GM19193 (cell line): Measurements from ENCODE around the gene SFXN5.

Experiments used
- POLR2A ChIP-seq: IDR thresholded peaks from 4 replicates; pipeline ENCODE4 v1.6.1; 2011; ENCODE audit not compliant: insufficient read depth, insufficient read length; ENCODE audit errors: extremely low read depth

The SFXN5 gene

DNA sequence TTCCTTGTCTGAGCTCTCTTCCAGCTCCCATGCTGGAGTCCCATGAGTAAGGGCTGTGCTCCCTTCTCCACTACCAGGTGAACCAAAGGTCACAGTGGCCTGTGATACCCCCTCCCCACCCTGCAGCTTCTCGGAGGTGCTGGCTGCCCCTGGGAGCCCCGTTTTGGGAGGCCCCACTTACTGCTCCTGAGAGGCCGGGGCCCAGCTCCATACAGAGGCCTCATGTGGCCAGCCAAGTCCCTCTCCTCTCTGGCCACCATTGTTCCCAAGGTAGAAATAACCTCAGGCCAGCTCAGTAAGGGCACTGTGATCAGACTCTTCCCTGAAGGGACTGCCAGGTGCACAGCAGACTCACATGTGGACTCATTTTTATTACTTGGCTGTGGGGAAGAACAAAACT lies 35.3 kb upstream of the SFXN5 start:
- no peak for TF ChIP-seq POLR2A

GRCh38 chr2:73105511-73105971 lies 34.0 kb upstream of the SFXN5 start:
- no peak for TF ChIP-seq POLR2A

GRCh38 chr2:73104933-73105332 lies 33.4 kb upstream of the SFXN5 start:
- TF ChIP-seq POLR2A, result no peak

- TF ChIP-seq POLR2A, result no peak
Measured at GRCh38 chr2:73103018-73103542, 31.6 kb upstream of the SFXN5 start.

DNA sequence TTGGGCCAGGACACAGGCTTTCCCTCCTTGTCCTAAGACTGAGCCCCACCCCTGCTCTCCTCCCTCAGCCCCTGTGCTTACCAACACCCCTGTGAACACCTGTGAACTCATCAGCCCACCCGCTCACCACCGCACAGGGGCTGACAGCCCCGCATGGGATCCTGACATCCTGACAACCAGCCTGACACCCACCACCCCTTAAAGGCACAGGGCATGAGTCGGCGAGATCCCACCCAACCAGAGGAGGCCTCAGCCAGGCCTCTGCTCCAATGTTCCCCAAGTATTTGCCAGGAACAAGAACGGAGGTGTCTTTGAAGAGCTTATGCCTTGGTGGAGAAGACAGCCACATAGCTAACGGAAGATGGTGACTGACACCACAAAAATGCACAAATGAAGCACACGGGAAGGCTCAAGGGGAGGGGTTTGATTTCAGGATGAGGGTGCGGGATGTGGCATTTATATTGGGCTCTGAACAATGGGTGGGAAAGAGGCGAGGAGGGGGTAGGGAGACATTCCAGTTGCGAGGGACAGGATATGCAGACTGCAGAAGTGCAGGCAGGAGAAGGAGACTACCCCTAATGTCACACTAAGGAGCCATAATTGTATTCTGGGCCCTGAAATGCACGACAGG lies 30.2 kb upstream of the SFXN5 start:
- TF ChIP-seq POLR2A, result no peak

DNA sequence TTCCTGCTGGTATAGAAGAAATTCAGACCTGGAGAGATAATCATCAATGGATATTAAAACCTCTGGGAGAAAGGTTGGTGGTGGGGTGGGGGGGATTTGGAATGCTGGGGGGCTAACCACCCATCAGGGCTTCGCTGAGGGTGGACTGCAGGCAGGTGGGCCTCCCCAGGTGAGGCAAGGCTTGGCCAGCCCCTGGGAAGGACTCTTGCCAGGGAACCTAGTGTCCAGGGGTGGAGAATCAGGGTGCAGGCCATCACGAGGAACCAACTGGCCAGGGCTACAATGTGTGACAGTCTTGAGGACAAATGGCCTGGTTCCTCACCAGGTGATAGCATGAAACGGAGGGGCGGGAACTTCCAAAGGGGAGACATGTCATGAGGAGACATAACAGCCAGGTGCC lies 29.4 kb upstream of the SFXN5 start:
- no peak for TF ChIP-seq POLR2A

GRCh38 chr2:73099486-73099885 lies 28.0 kb upstream of the SFXN5 start:
- no peak for TF ChIP-seq POLR2A

DNA sequence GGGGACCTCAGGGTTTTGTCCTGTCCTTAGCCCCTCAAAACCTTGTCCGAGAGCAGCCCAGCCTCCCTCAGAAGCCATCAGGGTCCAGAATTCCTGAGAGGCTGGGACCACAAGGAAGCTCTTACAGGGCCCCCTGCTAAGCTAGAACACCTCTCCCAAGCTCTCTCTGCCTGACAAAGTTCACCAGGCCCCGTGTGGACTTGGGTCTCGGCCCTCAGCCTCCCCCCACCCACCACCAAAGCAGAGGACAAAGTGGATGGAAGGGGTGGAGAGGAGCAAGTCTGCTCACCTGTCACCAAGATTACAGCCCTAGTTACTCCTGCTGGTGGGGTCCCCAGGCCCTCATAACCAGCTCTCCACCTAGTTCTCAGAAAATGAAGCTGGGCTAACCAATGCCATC lies 24.4 kb upstream of the SFXN5 start:
- TF ChIP-seq POLR2A, result no peak

DNA sequence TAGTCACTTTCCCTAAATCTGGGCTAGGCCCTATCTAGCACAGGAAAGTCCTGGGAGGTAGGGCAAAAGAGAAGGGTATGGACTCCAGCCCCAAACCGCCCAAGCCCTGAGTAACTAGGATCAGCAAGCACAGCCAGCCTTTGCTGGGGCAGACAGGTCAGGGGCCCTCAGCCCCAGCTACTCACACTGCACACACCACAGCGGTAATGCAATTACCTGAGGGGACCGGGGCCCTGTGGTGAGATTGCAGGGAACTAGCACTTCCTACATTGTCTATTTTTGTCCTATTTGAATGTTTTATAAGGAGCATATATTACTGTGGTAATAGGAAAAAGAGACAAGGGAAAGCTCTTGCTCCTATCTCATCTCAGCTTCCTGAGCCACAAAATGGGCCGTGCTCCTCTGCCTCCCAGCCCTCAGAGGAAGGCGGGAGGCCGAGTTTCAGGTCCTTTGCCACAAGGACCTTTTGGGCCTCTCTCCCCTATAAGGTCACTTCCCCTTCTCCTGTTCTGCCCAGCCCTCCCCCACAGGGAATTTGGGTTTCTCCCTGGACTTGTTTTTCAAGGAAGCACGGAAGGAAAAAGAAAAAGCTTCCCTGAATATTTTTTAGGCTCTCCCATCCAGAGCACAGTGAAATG lies 20.8 kb upstream of the SFXN5 start:
- TF ChIP-seq POLR2A, result no peak

DNA sequence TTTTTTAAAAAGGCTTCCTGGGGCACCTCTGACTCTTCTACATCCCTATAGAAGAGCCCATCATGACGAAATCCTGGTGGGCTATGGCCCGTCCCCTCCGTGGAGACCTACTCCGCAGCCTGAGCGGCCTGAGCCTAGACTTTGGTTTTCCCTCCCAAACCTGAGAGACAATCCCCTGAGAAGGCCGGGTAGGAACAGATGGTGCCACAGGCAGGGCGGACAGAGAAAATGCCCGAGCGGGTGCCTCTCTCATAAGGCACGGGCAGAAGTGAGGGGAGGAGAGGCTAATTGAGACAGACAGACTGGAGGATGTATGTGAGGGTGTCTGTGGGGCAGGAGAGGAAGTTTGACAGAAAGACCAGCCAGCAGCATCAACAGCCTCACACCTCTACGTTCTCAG lies 20.2 kb upstream of the SFXN5 start:
- no peak for TF ChIP-seq POLR2A

- no peak for TF ChIP-seq POLR2A
Measured at GRCh38 chr2:73091164-73091563, 19.7 kb upstream of the SFXN5 start.

GRCh38 chr2:73089270-73090030 lies 17.9 kb upstream of the SFXN5 start:
- TF ChIP-seq POLR2A, result no peak

- no peak for TF ChIP-seq POLR2A
Measured at GRCh38 chr2:73088703-73089102, 17.2 kb upstream of the SFXN5 start.

GRCh38 chr2:73088211-73088610 lies 16.7 kb upstream of the SFXN5 start:
- TF ChIP-seq POLR2A, result no peak

- no peak for TF ChIP-seq POLR2A
Measured at GRCh38 chr2:73087311-73087710, 15.8 kb upstream of the SFXN5 start.

DNA sequence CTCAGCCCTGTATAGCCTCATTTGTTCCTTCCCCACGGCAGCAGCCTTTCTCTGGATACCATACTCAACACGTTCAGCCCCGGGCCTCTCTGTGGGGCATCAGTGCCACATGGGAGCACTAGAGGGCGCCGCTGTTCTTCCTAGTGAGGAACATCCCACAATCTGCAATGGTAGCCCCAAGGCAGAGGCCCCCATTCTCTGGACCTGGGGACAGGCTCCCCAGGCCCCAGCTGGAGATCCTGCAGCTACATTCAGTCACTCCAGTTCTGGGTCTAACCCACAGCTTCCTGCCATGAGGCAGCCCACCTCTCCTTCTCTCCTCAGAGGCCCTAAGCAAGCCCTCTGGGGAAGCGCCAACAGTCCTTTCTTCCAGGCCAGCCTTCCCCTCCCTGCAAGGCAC lies 14.2 kb upstream of the SFXN5 start:
- TF ChIP-seq POLR2A, result no peak
